ENCODE results near the gene PRUNE2. TPM values are rescaled to one million over a fixed set of nuclear protein-coding genes. Genes with fewer than 3 reads are reported as not detected.

PRUNE2 gene
- total and polyA plus RNA-seq, 2 of the 13 experiments (the other 11 are each of a cell fraction or from before 2014, with no cell fraction given): 0.02 TPM; not detected in 1

DNA sequence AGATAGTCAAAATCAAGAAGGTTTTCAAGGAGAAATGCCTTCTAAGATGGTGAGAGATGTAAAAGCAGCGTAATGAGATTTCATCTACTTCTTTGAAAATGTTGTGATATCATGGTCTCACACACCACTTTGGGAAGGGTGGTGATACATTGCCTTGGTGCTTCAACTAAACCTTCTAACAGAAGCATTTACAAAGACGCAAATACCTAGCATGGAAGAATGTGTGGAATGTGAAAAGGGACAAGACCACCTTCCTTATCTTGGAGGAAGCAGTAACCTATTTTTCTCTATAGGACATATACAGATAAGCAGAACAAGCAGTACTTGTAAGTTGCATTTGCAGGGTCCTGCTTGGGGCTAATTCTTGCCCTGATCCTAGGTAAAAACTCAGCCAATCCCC lies 102.8 kb downstream of the PRUNE2 start (continued):
- TF ChIP-seq AKAP8 (CRISPR knock-in tag; IDR thresholded peaks at IDR 0.05): no peak
- TF ChIP-seq, protein P1, sequence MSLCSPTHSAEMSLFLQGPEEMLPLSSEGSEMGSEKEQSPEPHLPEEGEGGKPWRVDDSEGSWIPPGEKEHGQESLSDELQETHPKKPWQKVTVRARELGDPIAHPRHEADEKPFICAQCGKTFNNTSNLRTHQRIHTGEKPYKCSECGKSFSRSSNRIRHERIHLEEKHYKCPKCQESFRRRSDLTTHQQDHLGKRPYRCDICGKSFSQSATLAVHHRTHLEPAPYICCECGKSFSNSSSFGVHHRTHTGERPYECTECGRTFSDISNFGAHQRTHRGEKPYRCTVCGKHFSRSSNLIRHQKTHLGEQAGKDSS (CRISPR knock-in tag; IDR thresholded peaks at IDR 0.05; ENCODE audit: borderline replicate concordance, low read depth): no peak

DNA sequence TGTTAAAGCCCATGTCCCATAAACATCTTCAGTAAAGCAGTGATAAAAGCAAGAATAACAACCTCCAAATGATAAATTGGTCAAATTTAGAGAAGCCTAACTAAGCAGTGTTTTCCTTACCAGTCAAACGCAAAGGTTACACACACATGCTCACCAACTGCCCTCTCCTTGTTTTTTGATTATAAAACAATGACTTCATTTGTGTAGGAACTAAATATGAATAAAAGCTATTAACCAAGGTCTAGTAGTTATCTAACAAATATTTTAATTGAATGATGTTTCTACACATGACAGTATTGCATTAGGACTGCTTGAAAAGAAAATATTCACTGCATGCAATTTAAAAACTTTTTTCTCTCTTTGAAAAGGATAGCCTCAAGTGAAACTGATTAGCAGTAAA lies 105.0 kb downstream of the PRUNE2 start:
- Histone ChIP-seq H3K9ac (ENCODE audit: insufficient read depth, low read depth, low read length) (no peak overlapping the region), H3K9me3 (ENCODE audit: low read length) (no peaks in the 10 kb centered on the region), H2AFZ (ENCODE audit: low read length) (no peak overlapping the region), H3K79me2 (ENCODE audit: insufficient read depth, low read length) (no peaks in the 10 kb centered on the region), H3K4me1 (ENCODE audit: insufficient read depth, low read length) (no peaks in the 10 kb centered on the region), H3K4me3 (replicated peaks in 1 of 3; ENCODE audit: insufficient read depth in 1 of 3, low read depth in 2 of 3, low read length in 3 of 3) (no peak overlapping the region), H4K20me1 (ENCODE audit: insufficient read depth, low read length) (no peaks in the 10 kb centered on the region), H3K36me3 (replicated peaks in 1 of 2; ENCODE audit: control insufficient read depth in 1 of 2, insufficient read depth in 2 of 2, low read length in 2 of 2) (no peaks in the 10 kb centered on the region), H3K27ac (ENCODE audit: extremely low read length, insufficient read depth, low read length) (no peak overlapping the region), H3K27me3 (ENCODE audit: control insufficient read depth in 1 of 2, insufficient read depth in 2 of 2, low read length in 2 of 2) (peaks cover 0 to 21% of the 10 kb centered on the region in 2 experiments; a peak in 4 of 5 replicates), H3K4me2 (ENCODE audit: low read depth, low read length) (no peak overlapping the region)
- ChIA-PET POLR2A (no interaction called here), CTCF (ENCODE audit: low intra/inter-chr PET ratio, low total read pairs) (no interaction called here)
- BruUV-seq (replicated peaks): no TSS peak
- 40% methylated on average over 1 of the region's 1 CpG for WGBS (ENCODE audit: low lambda C conversion rate)
- intact Hi-C loops (cut with micrococcal nuclease; ENCODE audit: unreplicated experiment) (no loop called here), in situ Hi-C loops (cut with HindIII; ENCODE audit: extremely low pct_ligation_motif_present, low pct_unique_long_range_greater_than_20kb) (loop anchor here (10.0 to 25.0 kb wide), 2 partner anchors 184 to 361 kb away; no protein-coding TSS in a partner anchor)
- TF ChIP-seq ZNF337 (CRISPR knock-in tag; IDR thresholded peaks at IDR 0.05; ENCODE audit: borderline replicate concordance, low read depth): no peak
- no peak for FAIRE-seq
- DNase-seq (ENCODE audit: low spot score): no peak
- ATAC-seq: no peak

DNA sequence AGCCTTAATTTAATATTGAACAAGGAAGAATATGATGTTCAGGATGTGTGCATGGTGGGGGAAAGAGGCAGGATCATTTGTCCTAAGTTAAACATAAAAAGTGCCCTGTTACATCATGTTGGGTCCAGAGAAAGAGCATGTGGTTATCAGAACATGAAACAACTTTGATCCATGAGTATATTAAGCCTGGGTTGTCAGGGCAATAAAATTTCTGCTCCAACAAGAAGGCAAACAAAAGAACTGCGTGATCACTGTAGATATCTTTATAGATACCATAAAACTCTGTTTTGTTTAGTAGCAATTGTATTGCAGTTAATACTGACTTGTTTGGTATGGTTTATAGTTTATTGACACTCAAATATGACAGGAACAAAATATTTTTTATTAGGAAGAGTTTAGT lies 106.4 kb downstream of the PRUNE2 start:
- no TSS peak for BruUV-seq (replicated peaks)
- H3K4me1 ChIP-seq (ENCODE audit: insufficient read depth, low read length): no peaks in the 10 kb centered on the region
- ATAC-seq (no peak), FAIRE-seq (no peak), DNase-seq (ENCODE audit: low spot score) (no peak)
- POLR2A ChIA-PET: no interaction called here
- H3K79me2 ChIP-seq (ENCODE audit: insufficient read depth, low read length): no peaks in the 10 kb centered on the region
- peaks cover 0 to 24% of the 10 kb centered on the region in 2 experiments; a peak in 3 of 5 replicates for H3K27me3 ChIP-seq (ENCODE audit: control insufficient read depth in 1 of 2, insufficient read depth in 2 of 2, low read length in 2 of 2)
- no peak overlapping the region for H2AFZ ChIP-seq (ENCODE audit: low read length)
- H4K20me1 ChIP-seq (ENCODE audit: insufficient read depth, low read length): no peaks in the 10 kb centered on the region
- intact Hi-C loops (cut with micrococcal nuclease; ENCODE audit: unreplicated experiment) (no loop called here), in situ Hi-C loops (cut with HindIII; ENCODE audit: extremely low pct_ligation_motif_present, low pct_unique_long_range_greater_than_20kb) (no loop called here)
- H3K4me3 ChIP-seq (replicated peaks in 1 of 3; ENCODE audit: insufficient read depth in 1 of 3, low read depth in 2 of 3, low read length in 3 of 3): no peak overlapping the region
- no peak overlapping the region for H3K4me2 ChIP-seq (ENCODE audit: low read depth, low read length)
- WGBS (ENCODE audit: low lambda C conversion rate): 0% methylated on average over 1 of the region's 1 CpG
- CTCF ChIA-PET (ENCODE audit: low intra/inter-chr PET ratio, low total read pairs): no interaction called here
- no peaks in the 10 kb centered on the region for H3K36me3 ChIP-seq (replicated peaks in 1 of 2; ENCODE audit: control insufficient read depth in 1 of 2, insufficient read depth in 2 of 2, low read length in 2 of 2)
- no peak overlapping the region for H3K9ac ChIP-seq (ENCODE audit: insufficient read depth, low read depth, low read length)
- H3K9me3 ChIP-seq (ENCODE audit: low read length): no peaks in the 10 kb centered on the region
- no peak overlapping the region for H3K27ac ChIP-seq (ENCODE audit: extremely low read length, insufficient read depth, low read length)
- TF ChIP-seq ZFP41 (CRISPR knock-in tag; IDR thresholded peaks at IDR 0.05; ENCODE audit: borderline replicate concordance): no peak
- TF ChIP-seq ZFP37 (CRISPR knock-in tag; IDR thresholded peaks at IDR 0.05; ENCODE audit: borderline replicate concordance): no peak
- TF ChIP-seq, protein P2, sequence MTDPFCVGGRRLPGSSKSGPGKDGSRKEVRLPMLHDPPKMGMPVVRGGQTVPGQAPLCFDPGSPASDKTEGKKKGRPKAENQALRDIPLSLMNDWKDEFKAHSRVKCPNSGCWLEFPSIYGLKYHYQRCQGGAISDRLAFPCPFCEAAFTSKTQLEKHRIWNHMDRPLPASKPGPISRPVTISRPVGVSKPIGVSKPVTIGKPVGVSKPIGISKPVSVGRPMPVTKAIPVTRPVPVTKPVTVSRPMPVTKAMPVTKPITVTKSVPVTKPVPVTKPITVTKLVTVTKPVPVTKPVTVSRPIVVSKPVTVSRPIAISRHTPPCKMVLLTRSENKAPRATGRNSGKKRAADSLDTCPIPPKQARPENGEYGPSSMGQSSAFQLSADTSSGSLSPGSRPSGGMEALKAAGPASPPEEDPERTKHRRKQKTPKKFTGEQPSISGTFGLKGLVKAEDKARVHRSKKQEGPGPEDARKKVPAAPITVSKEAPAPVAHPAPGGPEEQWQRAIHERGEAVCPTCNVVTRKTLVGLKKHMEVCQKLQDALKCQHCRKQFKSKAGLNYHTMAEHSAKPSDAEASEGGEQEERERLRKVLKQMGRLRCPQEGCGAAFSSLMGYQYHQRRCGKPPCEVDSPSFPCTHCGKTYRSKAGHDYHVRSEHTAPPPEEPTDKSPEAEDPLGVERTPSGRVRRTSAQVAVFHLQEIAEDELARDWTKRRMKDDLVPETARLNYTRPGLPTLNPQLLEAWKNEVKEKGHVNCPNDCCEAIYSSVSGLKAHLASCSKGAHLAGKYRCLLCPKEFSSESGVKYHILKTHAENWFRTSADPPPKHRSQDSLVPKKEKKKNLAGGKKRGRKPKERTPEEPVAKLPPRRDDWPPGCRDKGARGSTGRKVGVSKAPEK (CRISPR knock-in tag; IDR thresholded peaks at IDR 0.05; ENCODE audit: borderline replicate concordance): no peak
- TF ChIP-seq TOPORS (CRISPR knock-in tag; IDR thresholded peaks at IDR 0.05): no peak
- TF ChIP-seq, protein P3, sequence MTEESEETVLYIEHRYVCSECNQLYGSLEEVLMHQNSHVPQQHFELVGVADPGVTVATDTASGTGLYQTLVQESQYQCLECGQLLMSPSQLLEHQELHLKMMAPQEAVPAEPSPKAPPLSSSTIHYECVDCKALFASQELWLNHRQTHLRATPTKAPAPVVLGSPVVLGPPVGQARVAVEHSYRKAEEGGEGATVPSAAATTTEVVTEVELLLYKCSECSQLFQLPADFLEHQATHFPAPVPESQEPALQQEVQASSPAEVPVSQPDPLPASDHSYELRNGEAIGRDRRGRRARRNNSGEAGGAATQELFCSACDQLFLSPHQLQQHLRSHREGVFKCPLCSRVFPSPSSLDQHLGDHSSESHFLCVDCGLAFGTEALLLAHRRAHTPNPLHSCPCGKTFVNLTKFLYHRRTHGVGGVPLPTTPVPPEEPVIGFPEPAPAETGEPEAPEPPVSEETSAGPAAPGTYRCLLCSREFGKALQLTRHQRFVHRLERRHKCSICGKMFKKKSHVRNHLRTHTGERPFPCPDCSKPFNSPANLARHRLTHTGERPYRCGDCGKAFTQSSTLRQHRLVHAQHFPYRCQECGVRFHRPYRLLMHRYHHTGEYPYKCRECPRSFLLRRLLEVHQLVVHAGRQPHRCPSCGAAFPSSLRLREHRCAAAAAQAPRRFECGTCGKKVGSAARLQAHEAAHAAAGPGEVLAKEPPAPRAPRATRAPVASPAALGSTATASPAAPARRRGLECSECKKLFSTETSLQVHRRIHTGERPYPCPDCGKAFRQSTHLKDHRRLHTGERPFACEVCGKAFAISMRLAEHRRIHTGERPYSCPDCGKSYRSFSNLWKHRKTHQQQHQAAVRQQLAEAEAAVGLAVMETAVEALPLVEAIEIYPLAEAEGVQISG (CRISPR knock-in tag; IDR thresholded peaks at IDR 0.05): no peak
- TF ChIP-seq AGO2 (optimal IDR thresholded peaks at IDR 0.05; ENCODE audit: low read depth, low read length): no peak
- TF ChIP-seq ISX (CRISPR knock-in tag; conservative IDR thresholded peaks at IDR 0.05): no peak

Data from HepG2 (cell line).